Measurements from ENCODE around the gene TMEM151B. TPM values are rescaled to one million over a fixed set of nuclear protein-coding genes. Genes with fewer than 3 reads are reported as not detected.

The TMEM151B gene
- total and polyA plus RNA-seq, 2 of the 13 experiments (the other 11 are each of a cell fraction or from before 2014, with no cell fraction given), result not detected

GRCh38 chr6:44256775-44257024, 13.6 kb upstream of the TMEM151B start (continued):
- no peak for TF ChIP-seq ZUFSP (CRISPR knock-in tag; IDR thresholded peaks at IDR 0.05; ENCODE audit: borderline replicate concordance)
- TF ChIP-seq, protein P1, sequence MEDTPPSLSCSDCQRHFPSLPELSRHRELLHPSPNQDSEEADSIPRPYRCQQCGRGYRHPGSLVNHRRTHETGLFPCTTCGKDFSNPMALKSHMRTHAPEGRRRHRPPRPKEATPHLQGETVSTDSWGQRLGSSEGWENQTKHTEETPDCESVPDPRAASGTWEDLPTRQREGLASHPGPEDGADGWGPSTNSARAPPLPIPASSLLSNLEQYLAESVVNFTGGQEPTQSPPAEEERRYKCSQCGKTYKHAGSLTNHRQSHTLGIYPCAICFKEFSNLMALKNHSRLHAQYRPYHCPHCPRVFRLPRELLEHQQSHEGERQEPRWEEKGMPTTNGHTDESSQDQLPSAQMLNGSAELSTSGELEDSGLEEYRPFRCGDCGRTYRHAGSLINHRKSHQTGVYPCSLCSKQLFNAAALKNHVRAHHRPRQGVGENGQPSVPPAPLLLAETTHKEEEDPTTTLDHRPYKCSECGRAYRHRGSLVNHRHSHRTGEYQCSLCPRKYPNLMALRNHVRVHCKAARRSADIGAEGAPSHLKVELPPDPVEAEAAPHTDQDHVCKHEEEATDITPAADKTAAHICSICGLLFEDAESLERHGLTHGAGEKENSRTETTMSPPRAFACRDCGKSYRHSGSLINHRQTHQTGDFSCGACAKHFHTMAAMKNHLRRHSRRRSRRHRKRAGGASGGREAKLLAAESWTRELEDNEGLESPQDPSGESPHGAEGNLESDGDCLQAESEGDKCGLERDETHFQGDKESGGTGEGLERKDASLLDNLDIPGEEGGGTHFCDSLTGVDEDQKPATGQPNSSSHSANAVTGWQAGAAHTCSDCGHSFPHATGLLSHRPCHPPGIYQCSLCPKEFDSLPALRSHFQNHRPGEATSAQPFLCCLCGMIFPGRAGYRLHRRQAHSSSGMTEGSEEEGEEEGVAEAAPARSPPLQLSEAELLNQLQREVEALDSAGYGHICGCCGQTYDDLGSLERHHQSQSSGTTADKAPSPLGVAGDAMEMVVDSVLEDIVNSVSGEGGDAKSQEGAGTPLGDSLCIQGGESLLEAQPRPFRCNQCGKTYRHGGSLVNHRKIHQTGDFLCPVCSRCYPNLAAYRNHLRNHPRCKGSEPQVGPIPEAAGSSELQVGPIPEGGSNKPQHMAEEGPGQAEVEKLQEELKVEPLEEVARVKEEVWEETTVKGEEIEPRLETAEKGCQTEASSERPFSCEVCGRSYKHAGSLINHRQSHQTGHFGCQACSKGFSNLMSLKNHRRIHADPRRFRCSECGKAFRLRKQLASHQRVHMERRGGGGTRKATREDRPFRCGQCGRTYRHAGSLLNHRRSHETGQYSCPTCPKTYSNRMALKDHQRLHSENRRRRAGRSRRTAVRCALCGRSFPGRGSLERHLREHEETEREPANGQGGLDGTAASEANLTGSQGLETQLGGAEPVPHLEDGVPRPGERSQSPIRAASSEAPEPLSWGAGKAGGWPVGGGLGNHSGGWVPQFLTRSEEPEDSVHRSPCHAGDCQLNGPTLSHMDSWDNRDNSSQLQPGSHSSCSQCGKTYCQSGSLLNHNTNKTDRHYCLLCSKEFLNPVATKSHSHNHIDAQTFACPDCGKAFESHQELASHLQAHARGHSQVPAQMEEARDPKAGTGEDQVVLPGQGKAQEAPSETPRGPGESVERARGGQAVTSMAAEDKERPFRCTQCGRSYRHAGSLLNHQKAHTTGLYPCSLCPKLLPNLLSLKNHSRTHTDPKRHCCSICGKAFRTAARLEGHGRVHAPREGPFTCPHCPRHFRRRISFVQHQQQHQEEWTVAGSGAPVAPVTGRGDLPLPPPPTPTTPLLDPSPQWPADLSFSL (CRISPR knock-in tag; IDR thresholded peaks at IDR 0.05), result no peak
- TF ChIP-seq ZNF484 (CRISPR knock-in tag; IDR thresholded peaks at IDR 0.05; ENCODE audit: borderline replicate concordance, low read depth), result no peak
- TF ChIP-seq ZFAT (CRISPR knock-in tag; conservative IDR thresholded peaks at IDR 0.05), result no peak
- TF ChIP-seq PTBP1 (IDR thresholded peaks at IDR 0.05; ENCODE audit: low read depth, low read length, poor library complexity, severe bottlenecking), result peak; percentile 91
- TF ChIP-seq MYNN (CRISPR knock-in tag; IDR thresholded peaks at IDR 0.05; ENCODE audit: low read depth), result no peak
- no peak for TF ChIP-seq SMAD3 (CRISPR knock-in tag; IDR thresholded peaks at IDR 0.05)
- no peak for TF ChIP-seq TEAD3 (CRISPR knock-in tag; optimal IDR thresholded peaks at IDR 0.05; ENCODE audit: borderline replicate concordance)
- 0 out of 2 replicates have a peak, but pooled peaks have one; percentile 64 for TF ChIP-seq FOXJ3 (CRISPR knock-in tag; IDR thresholded peaks at IDR 0.05; ENCODE audit: borderline replicate concordance)
- TF ChIP-seq ZNF879 (CRISPR knock-in tag; IDR thresholded peaks at IDR 0.05), result 0 out of 2 replicates have a peak, but pooled peaks have one; percentile 6
- TF ChIP-seq PRDM15 (CRISPR knock-in tag; IDR thresholded peaks at IDR 0.05), result peak; percentile 56; the same call in 1 of the 2 replicates
- peak; percentile 63; the same call in 1 of the 2 replicates for TF ChIP-seq BRD4 (CRISPR knock-in tag; IDR thresholded peaks at IDR 0.05)
- TF ChIP-seq ZFP37 (CRISPR knock-in tag; IDR thresholded peaks at IDR 0.05; ENCODE audit: borderline replicate concordance), result 0 out of 2 replicates have a peak, but pooled peaks have one; percentile 81
- TF ChIP-seq CEBPG (CRISPR knock-in tag; IDR thresholded peaks at IDR 0.05), result no peak
- TF ChIP-seq, protein P2, sequence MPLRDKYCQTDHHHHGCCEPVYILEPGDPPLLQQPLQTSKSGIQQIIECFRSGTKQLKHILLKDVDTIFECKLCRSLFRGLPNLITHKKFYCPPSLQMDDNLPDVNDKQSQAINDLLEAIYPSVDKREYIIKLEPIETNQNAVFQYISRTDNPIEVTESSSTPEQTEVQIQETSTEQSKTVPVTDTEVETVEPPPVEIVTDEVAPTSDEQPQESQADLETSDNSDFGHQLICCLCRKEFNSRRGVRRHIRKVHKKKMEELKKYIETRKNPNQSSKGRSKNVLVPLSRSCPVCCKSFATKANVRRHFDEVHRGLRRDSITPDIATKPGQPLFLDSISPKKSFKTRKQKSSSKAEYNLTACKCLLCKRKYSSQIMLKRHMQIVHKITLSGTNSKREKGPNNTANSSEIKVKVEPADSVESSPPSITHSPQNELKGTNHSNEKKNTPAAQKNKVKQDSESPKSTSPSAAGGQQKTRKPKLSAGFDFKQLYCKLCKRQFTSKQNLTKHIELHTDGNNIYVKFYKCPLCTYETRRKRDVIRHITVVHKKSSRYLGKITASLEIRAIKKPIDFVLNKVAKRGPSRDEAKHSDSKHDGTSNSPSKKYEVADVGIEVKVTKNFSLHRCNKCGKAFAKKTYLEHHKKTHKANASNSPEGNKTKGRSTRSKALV (CRISPR knock-in tag; IDR thresholded peaks at IDR 0.05), result peak; percentile 81; the same call in 1 of the 2 replicates
- TF ChIP-seq SATB2 (CRISPR knock-in tag; IDR thresholded peaks at IDR 0.05), result 0 out of 2 replicates have a peak, but pooled peaks have one; percentile 53
- TF ChIP-seq MBD4 (IDR thresholded peaks at IDR 0.05; ENCODE audit: borderline replicate concordance, low read length), result no peak

All from HepG2 (cell line).